ENCODE measurements around the gene ARHGAP40.

- TF ChIP-seq EZH2 (IDR thresholded peaks at IDR 0.05; ENCODE audit: low read length, missing control alignments) = no peak
- no peak for TF ChIP-seq CTCF (conservative IDR thresholded peaks at IDR 0.05 in 1 of 2, IDR thresholded peaks at IDR 0.05 in 1 of 2; ENCODE audit: low read depth in 1 of 2, low read length in 2 of 2)
These were observed 29.8 kb downstream of the ARHGAP40 start for GRCh38 chr20:38631155-38632022.
